Fibroblast of the aortic adventitia (primary cell): Measurements from ENCODE around the gene FYB1. TPM values are rescaled to one million over a fixed set of nuclear protein-coding genes. Genes with fewer than 3 reads are reported as not detected.

ENCODE experiments used
- DNase-seq: peaks from one replicate; pipeline ENCODE4 v3.0.0-alpha.2; 2010; ENCODE audit warnings: low read depth
- H3K4me3 ChIP-seq: 2 replicates; pipeline ENCODE4 v1.5.1; 2011; ENCODE audit warnings: low read depth, mild to moderate bottlenecking, control low read depth, low read length, moderate library complexity
- total RNA-seq: library from RNA; depleted of rRNA; stranded (reverse); fragments of >200 nt; gene quantifications from 2 replicates; pipeline ENCODE4 v1.2.3, GENCODE V29; 2012; ENCODE audit warnings: low replicate concordance
- TF ChIP-seq, protein P1 (sequence below): IDR thresholded peaks from 2 replicates; pipeline ENCODE4 v1.5.1; 2011; ENCODE audit warnings: mild to moderate bottlenecking, low read length, control low read depth, inconsistent platforms; ENCODE audit not compliant: insufficient read depth

Gene FYB1
- total RNA-seq, 1 donor = 0.54 TPM

DNA sequence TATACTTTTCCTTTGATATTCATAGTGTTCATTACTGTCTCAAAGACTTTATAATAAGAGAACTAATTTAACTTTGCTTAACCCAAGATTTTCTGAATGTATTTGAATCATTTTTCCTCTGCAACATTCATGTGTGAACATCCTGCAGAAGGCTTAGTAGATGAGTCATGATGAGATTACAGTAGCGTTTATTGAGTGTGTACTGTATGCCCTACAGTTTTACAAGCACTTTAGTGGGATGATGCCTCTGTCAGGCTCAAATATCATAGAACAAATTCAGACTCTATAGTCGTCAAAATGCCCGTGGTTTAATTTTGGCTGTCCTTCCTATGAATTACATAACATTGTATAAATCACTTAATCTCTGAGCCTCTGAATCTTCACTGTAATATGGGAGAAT is 41.2 kb downstream of the FYB1 start:
- H3K4me3 ChIP-seq = no peak overlapping the region
- peak; percentile 22 for DNase-seq
- TF ChIP-seq, protein P1, sequence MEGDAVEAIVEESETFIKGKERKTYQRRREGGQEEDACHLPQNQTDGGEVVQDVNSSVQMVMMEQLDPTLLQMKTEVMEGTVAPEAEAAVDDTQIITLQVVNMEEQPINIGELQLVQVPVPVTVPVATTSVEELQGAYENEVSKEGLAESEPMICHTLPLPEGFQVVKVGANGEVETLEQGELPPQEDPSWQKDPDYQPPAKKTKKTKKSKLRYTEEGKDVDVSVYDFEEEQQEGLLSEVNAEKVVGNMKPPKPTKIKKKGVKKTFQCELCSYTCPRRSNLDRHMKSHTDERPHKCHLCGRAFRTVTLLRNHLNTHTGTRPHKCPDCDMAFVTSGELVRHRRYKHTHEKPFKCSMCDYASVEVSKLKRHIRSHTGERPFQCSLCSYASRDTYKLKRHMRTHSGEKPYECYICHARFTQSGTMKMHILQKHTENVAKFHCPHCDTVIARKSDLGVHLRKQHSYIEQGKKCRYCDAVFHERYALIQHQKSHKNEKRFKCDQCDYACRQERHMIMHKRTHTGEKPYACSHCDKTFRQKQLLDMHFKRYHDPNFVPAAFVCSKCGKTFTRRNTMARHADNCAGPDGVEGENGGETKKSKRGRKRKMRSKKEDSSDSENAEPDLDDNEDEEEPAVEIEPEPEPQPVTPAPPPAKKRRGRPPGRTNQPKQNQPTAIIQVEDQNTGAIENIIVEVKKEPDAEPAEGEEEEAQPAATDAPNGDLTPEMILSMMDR = no peak

DNA sequence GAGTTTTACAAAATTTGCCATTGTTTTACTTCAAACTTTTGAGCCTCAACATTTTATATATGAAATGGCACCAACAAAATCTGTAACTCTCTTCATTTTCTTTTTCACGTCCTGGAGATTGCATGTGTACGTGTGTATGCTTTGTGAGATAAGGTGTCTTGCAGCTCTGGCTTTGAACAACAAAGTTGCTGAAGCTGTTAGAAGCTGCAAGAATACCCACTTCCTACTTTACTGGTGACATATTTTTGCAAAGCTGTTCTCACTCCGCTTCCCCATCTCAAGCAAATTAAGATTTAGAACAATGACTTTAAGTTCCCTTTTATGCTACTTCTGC is 41.8 kb downstream of the FYB1 start:
- no peak overlapping the region for H3K4me3 ChIP-seq
- no peak for DNase-seq
- TF ChIP-seq, protein P1 = no peak

DNA sequence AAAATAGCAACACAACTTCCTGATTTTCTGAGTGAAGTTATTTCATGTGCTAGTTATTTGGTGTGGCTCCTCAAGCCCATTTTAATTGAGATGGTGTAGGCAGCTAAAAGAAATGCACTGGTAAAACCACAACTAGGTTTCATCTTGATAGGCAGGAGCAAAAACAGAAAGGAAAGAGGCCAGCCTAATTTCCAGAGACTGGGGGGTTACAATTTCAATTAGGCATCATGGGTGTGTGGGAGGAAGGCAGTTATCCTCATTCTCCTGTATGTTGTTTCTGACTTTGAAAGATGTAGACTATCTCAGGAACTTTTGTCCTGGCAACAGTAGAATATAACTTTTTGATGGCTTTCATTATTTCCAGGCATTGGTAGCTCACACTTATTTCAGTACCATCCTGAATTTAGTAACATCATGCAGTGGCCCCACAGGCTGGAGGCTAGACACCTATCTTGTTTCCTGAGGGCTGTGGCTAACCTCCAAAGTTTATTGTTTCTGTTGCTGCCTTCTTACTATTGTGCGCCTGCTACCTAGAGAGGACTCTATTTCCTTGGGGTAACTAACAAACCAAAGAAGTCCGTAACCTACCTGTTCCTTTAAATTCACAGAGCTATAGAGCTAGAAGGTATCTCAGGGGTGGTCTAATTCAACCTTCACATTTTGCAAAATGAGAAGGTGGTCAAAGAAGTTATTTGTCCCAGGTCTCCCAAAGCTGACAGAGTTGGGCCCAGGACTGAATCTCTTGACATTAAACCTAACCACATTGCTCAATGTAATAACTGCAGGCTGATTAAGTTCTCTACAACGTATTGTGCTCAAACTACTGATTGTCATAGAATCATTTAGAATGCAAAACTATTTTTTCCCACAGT is 42.4 kb downstream of the FYB1 start:
- TF ChIP-seq, protein P1 = no peak
- H3K4me3 ChIP-seq = no peak overlapping the region
- no peak for DNase-seq

DNA sequence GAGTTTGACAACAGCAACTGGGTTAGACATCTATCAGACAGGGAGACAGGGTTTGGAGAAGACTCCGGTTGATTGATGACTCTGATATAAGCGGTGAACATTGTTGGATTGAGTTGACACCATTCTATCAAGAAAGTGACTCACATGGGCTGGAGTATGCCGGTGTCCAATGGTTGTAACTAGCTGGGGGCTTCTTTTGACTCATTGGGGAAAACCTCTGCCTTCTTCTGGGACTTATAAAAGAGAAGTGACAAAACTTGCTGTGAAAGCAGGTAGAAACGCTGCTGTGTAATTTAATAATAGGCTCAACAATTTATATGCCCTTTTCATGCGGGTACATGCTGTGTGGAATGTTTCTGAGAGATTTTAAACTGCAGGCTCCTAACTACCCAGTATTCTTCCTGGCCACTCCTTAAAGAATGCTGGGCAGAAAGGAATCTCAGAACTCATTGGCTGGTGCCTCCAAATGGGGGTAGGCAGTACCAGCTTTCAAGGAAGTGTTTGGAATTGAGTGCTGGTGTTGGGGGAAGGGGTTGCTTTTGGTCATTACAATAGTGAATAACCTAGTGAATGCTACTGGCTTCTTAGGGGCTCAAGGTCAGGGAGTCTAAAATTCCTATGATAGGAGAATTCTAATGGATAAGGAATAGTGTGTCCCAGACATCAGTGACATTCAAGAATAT is 43.9 kb downstream of the FYB1 start:
- H3K4me3 ChIP-seq = no peak overlapping the region
- no peak for DNase-seq
- TF ChIP-seq, protein P1 = no peak

DNA sequence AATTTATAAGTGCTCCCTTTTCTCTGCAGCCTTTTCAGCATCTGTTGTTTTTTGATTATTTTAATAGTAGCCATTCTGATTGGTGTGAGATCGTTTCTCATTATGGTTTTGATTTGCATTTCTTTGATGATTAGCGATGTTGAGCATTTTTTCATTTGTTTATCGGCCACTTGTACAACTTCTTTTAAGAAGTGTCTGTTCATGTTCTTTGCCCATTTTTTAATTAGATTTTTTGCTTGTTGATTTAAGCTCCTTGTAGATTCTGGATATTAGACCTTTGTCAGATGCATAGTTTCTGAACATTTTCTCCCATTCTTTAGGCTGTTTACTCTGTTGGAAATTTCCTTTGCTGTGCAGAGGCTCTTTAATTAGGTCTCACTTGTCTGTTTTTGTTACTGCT is 46.3 kb downstream of the FYB1 start:
- TF ChIP-seq, protein P1 = no peak
- no peak overlapping the region for H3K4me3 ChIP-seq
- DNase-seq = no peak

DNA sequence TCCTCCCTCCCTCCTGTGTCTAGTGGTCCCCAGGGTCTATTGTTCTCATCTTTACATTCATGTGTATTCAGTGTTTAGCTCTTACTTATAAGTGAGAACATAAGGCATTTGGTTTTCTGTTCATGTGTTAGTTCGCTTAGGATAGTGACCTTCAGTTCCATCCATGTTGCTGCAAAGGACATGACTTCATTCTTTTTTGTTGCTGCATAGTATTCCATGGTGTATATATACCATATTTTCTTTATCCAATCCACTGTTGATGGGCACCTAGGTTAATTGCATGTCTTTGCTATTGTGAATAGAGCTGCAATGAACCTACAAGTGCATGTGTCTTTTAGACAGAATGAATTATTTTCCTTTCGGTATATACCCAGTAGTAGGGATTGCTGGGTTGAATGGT is 46.8 kb downstream of the FYB1 start:
- DNase-seq = no peak
- no peak overlapping the region for H3K4me3 ChIP-seq
- TF ChIP-seq, protein P1 = no peak
